GM12874 (cell line): Measurements from ENCODE around the gene CHMP4A.
A peak's percentile ranks its signal among the peaks of the same experiment; 100 is the strongest.

ENCODE experiments used
- CTCF ChIP-seq: IDR thresholded peaks from 2 replicates; pipeline ENCODE4 v1.5.1; 2011; ENCODE audit warnings: low read depth, mild to moderate bottlenecking, control low read depth, low read length, moderate library complexity; ENCODE audit not compliant: insufficient read depth

CHMP4A gene

GRCh38 chr14:24160850-24161804, 52.2 kb downstream of the CHMP4A start, which contains the start of gene IRF9:
Gene IRF9, plus strand, starts transcription at chr14:24161265. Its CDS starts 880 bp downstream, at chr14:24162145.
- TF ChIP-seq CTCF: peak; percentile 88

- TF ChIP-seq CTCF: no peak
Observed at GRCh38 chr14:24160499-24160849, 52.8 kb downstream of the CHMP4A start.

- TF ChIP-seq CTCF: no peak
Observed at GRCh38 chr14:24159777-24160498, 53.4 kb downstream of the CHMP4A start.
